Measurements from ENCODE around the gene RHPN2. TPM values are rescaled to one million over a fixed set of nuclear protein-coding genes. Genes with fewer than 3 reads are reported as not detected.
"Not testable (repeated sequence)": the region's sequence is repeated elsewhere in the genome, so short reads cannot be mapped to it uniquely, and the experiment has no call there.

RHPN2 gene
- polyA plus RNA-seq, 2 of the 4 experiments (the other 2 are of a cell fraction) = 60.5 to 140 TPM

- no peak for FAIRE-seq
- H3K4me2 ChIP-seq = no peak overlapping the region
- ChIA-PET CTCF (interaction anchor here (3.7 kb wide), 1 partner anchor 33 kb away, joined by 13 read pairs; no protein-coding TSS in a partner anchor), POLR2A (interaction anchor here (0.7 kb wide), 1 partner anchor 427 kb away, joined by 5 read pairs; no protein-coding TSS in a partner anchor)
- peaks cover 8% of the 10 kb centered on the region for H3K4me1 ChIP-seq
- no peak overlapping the region for H3K27ac ChIP-seq
- DNase-seq (ENCODE audit: low read depth in 1 of 2, low spot score in 1 of 2) = no peak
- no peak for ATAC-seq
- no peak overlapping the region for H3K4me3 ChIP-seq
- 97% methylated on average over 4 of the region's 4 CpGs for whole genome bisulfite sequencing (ENCODE audit: missing lambda C conversion rate)
- H3K9me3 ChIP-seq = no peaks in the 10 kb centered on the region
- TF ChIP-seq ZC3H11A (IDR thresholded peaks at IDR 0.05) (no peak), E2F6 (IDR thresholded peaks at IDR 0.05; ENCODE audit: borderline replicate concordance, low read depth) (no peak), ZFP36 (IDR thresholded peaks at IDR 0.05; ENCODE audit: borderline replicate concordance, partially characterized antibody) (no peak), HOXB5 (CRISPR knock-in tag; IDR thresholded peaks at IDR 0.05) (no peak), CBX2 (IDR thresholded peaks at IDR 0.05; ENCODE audit: borderline replicate concordance, low read depth) (no peak), EHF (CRISPR knock-in tag; IDR thresholded peaks at IDR 0.05) (no peak), MAFK (IDR thresholded peaks at IDR 0.05; ENCODE audit: partially characterized antibody) (no peak), PHF8 (IDR thresholded peaks at IDR 0.05; ENCODE audit: borderline replicate concordance, low read depth) (no peak), CBX8 (IDR thresholded peaks at IDR 0.05) (no peak), CEBPB (IDR thresholded peaks at IDR 0.05) (no peak), PBX3 (IDR thresholded peaks at IDR 0.05) (no peak), NR3C1 (IDR thresholded peaks at IDR 0.05) (no peak), NFE2L2 (conservative IDR thresholded peaks at IDR 0.05; ENCODE audit: low read length) (no peak), RCOR1 (IDR thresholded peaks at IDR 0.05; ENCODE audit: low read depth, low read length) (no peak), HOXA7 (CRISPR knock-in tag; IDR thresholded peaks at IDR 0.05) (no peak), RARB (CRISPR knock-in tag; IDR thresholded peaks at IDR 0.05) (no peak), BHLHE40 (IDR thresholded peaks at IDR 0.05; ENCODE audit: low read depth, low read length) (no peak)
- TF ChIP-seq, protein P1, sequence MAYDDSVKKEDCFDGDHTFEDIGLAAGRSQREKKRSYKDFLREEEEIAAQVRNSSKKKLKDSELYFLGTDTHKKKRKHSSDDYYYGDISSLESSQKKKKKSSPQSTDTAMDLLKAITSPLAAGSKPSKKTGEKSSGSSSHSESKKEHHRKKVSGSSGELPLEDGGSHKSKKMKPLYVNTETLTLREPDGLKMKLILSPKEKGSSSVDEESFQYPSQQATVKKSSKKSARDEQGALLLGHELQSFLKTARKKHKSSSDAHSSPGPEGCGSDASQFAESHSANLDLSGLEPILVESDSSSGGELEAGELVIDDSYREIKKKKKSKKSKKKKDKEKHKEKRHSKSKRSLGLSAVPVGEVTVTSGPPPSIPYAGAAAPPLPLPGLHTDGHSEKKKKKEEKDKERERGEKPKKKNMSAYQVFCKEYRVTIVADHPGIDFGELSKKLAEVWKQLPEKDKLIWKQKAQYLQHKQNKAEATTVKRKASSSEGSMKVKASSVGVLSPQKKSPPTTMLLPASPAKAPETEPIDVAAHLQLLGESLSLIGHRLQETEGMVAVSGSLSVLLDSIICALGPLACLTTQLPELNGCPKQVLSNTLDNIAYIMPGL (CRISPR knock-in tag; IDR thresholded peaks at IDR 0.05; ENCODE audit: borderline replicate concordance) = no peak
- TF ChIP-seq, protein P2, sequence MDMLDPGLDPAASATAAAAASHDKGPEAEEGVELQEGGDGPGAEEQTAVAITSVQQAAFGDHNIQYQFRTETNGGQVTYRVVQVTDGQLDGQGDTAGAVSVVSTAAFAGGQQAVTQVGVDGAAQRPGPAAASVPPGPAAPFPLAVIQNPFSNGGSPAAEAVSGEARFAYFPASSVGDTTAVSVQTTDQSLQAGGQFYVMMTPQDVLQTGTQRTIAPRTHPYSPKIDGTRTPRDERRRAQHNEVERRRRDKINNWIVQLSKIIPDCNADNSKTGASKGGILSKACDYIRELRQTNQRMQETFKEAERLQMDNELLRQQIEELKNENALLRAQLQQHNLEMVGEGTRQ (IDR thresholded peaks at IDR 0.05) = no peak
Observed at GRCh38 chr19:33008738-33009137, 56.0 kb downstream of the RHPN2 start.

DNA sequence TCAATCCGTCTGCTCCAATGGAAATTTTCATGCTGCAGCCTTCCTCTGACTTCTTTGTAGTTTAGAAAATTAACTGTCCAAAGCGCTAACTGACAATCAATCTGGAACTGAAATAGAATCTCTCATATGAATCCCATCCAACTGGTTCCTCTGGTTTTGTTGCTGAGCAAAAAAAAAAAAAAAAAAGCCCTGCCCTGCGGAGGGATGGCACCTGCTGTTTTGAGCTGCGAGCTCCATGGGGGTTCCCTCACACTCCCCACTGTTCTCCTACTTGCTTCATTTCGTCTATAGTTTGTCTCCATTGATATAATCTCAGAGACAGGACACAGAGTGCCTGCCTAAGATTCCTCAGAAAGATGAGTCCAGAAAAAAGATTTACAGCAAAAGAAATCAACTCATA is 59.2 kb downstream of the RHPN2 start:
- H3K4me3 ChIP-seq = no peak overlapping the region
- no peak for FAIRE-seq
- CTCF ChIA-PET = interaction anchor here (2.0 kb wide), 1 partner anchor 30 kb away, joined by 8 read pairs; no protein-coding TSS in a partner anchor
- no peaks in the 10 kb centered on the region for H3K9me3 ChIP-seq
- peaks cover 24% of the 10 kb centered on the region for H3K4me1 ChIP-seq
- H3K27ac ChIP-seq = no peak overlapping the region
- H3K4me2 ChIP-seq = no peak overlapping the region
- WGBS (ENCODE audit: missing lambda C conversion rate) = 93% methylated on average over 5 of the region's 5 CpGs
- no peak for ATAC-seq
- POLR2A ChIA-PET = no interaction called here
- DNase-seq (ENCODE audit: low read depth in 1 of 2, low spot score in 1 of 2) = no peak
- no peak for TF ChIP-seq MAZ (IDR thresholded peaks at IDR 0.05; ENCODE audit: borderline replicate concordance, low read depth, low read length)

DNA sequence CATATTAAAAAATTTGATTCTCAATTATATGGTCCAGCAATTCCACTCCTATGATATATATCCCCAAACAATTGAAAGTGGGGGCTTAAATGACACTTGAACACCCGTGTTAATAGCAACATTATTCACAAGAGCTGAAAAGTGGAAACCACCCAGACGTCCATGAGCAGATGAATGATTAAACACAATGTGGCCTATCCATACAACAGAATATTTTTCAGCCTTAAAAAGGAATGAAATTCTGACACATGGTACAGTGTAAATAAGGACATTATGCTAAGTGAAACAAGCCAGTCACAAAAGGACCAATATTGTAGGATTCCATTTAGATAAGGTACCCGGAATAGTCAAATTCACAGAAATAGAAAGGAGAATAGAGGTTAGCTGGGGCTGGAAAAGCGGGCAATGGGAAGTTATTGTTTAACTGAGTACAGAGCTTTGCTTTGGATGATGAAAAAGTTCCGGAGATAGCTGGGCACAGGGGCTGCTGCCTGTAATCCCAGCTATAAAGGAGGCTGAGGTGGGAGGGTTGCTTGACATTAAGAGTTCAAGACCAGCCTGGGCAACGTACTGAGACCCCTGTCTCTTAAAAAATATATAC is 61.2 kb downstream of the RHPN2 start:
- H3K4me3 ChIP-seq; H3K9me3 ChIP-seq; DNase-seq (ENCODE audit: low read depth in 1 of 2, low spot score in 1 of 2); FAIRE-seq: not testable (repeated sequence)
- POLR2A ChIA-PET = interaction anchor here (1.3 kb wide), 1 partner anchor 62 kb away, joined by 4 read pairs; the partner anchor contains the start of gene RHPN2
- WGBS (ENCODE audit: missing lambda C conversion rate) = 26% methylated on average over 6 of the region's 6 CpGs
- CTCF ChIA-PET = interaction anchor here (0.6 to 3.7 kb wide), 5 partner anchors 17 to 1417 kb away, joined by 3 to 20 read pairs (median 5); no protein-coding TSS in a partner anchor
- Histone ChIP-seq H3K4me1 (peaks cover 29% of the 10 kb centered on the region), H3K27ac (peak overlapping the region; percentile 10 to 60; a peak in 4 of 6 replicates), H3K4me2 (peak overlapping the region; percentile 38)
- peak in 1 of 2 experiments; percentile 7; a peak in 1 of 6 replicates for ATAC-seq

DNA sequence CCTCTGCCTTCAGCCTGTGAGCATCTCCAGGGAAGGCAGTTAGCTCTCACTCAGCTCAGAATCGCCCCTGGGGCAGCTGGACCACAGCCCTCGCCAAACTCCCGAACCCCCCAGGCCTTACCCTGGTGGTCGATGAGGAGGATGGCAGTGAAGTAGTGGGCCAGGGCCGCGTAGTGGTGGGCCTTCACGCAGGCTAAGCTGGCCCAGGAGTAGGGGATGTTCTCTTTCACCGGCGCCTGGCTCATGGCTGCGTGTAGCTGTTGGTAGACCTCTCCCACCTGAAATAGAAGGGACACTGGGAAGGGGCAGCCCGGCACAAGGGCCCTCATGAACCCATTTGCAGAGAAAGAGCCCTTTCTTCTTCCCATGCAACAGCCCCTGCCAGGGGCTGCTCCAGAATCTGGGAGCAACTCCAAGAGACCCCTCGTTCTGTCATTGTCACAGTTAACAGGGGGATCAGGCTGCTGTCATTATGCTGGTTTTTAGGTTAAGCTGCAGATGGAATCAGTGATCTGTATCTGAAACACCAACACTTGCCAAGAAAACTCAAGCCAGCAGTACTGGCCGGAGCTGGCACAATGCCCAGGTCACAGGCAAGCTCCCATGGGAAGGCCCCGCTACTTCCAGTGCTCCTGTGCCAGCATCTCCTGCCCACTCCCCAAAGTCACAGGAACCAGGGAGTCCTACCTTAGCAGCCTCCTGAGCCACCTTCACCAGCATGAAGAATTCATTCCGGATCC is 62.4 kb downstream of the RHPN2 start:
- H3K9me3 ChIP-seq; POLR2A ChIA-PET; DNase-seq (ENCODE audit: low read depth in 1 of 2, low spot score in 1 of 2); H3K4me2 ChIP-seq; FAIRE-seq; H3K4me3 ChIP-seq: not testable (repeated sequence)
- CTCF ChIA-PET = interaction anchor here (0.6 to 3.7 kb wide), 4 partner anchors 26 to 227 kb away, joined by 5 to 20 read pairs (median 8); no protein-coding TSS in a partner anchor
- peak overlapping the region in 1 of 2 experiments; percentile 52; a peak in 3 of 6 replicates for H3K27ac ChIP-seq
- WGBS (ENCODE audit: missing lambda C conversion rate) = 87% methylated on average over 15 of the region's 15 CpGs
- peaks cover 34% of the 10 kb centered on the region for H3K4me1 ChIP-seq
- ATAC-seq = peak in 1 of 2 experiments; percentile 11; a peak in 2 of 6 replicates
